AG04450 (cell line): ENCODE measurements around the gene MOB3A. TPM values are rescaled to one million over a fixed set of nuclear protein-coding genes. Genes with fewer than 3 reads are reported as not detected.

Experiments
- CTCF ChIA-PET: fragments of 300-600, 350-600 bp; formaldehyde crosslinking; extraction: SDS; loops from one replicate; lab custom pipeline; 2022; ENCODE audit warnings: antibody characterized with exemption, inconsistent platforms; lab: Charles Lee
- POLR2A ChIA-PET: fragments of 350-600 bp; formaldehyde crosslinking; extraction: SDS; loops from one replicate; lab custom pipeline; 2021; ENCODE audit warnings: antibody characterized with exemption, inconsistent platforms; lab: Yijun Ruan, JAX
- DNase-seq: peaks from one replicate; pipeline ENCODE4 v3.0.0-alpha.2; 2011; ENCODE audit warnings: low read depth, low spot score
- H3K27ac ChIP-seq: one replicate; pipeline ENCODE4 v1.5.1; 2012; ENCODE audit warnings: low read depth, low read length, control low read depth
- H3K27me3 ChIP-seq: one replicate; pipeline ENCODE4 v1.6.0; 2012; ENCODE audit warnings: low read length; ENCODE audit not compliant: control insufficient read depth, insufficient read depth
- H3K4me3 ChIP-seq: 2 replicates; pipeline ENCODE4 v1.5.1; 2011; ENCODE audit warnings: mild to moderate bottlenecking, low read depth, low read length, control low read depth
- H3K9me3 ChIP-seq: 2 replicates; pipeline ENCODE4 v1.5.1; 2012; ENCODE audit warnings: low read length; ENCODE audit not compliant: control insufficient read depth, insufficient read depth
- polyA plus RNA-seq: library from polyadenylated mRNA; depleted of rRNA; stranded (reverse); fragments of >200 nt; gene quantifications from 2 replicates; pipeline ENCODE4 v1.2.3, GENCODE V29; 2011
- TF ChIP-seq, protein P1 (sequence below): IDR thresholded peaks from 2 replicates; pipeline ENCODE4 v1.5.1; 2011; ENCODE audit warnings: low read depth, low read length, control low read depth, inconsistent platforms

The MOB3A gene
- polyA plus RNA-seq, 1 experiment: 20.5 TPM

DNA sequence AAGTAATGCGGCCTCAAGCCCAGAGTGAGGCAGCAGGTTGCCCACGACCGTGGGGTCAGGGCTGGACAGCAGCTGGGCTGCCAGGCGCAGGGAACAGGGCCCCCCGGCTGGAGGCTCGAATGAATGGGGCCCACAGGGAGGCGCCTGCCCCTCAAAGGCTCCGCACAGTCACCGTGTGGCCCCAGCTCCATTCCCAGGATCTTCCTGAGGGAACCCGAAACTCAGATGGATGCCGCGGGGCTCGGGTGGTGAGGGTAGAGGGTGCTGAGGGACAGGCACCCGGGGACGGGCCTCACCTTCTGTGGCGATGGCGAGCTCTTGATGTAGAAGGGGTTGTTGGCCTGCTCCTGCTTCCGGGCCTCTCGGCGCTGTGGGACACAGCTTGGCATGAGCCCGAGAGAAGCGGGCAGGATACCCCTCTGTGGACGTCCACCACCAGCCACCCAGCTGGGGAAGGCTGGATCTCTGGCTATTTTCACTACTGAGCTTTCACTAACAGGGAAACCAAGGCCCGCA lies 19.8 kb upstream of the MOB3A start:
- H3K9me3 ChIP-seq: no peaks in the 10 kb centered on the region; the same call in 1 of the 2 replicates
- TF ChIP-seq, protein P1, sequence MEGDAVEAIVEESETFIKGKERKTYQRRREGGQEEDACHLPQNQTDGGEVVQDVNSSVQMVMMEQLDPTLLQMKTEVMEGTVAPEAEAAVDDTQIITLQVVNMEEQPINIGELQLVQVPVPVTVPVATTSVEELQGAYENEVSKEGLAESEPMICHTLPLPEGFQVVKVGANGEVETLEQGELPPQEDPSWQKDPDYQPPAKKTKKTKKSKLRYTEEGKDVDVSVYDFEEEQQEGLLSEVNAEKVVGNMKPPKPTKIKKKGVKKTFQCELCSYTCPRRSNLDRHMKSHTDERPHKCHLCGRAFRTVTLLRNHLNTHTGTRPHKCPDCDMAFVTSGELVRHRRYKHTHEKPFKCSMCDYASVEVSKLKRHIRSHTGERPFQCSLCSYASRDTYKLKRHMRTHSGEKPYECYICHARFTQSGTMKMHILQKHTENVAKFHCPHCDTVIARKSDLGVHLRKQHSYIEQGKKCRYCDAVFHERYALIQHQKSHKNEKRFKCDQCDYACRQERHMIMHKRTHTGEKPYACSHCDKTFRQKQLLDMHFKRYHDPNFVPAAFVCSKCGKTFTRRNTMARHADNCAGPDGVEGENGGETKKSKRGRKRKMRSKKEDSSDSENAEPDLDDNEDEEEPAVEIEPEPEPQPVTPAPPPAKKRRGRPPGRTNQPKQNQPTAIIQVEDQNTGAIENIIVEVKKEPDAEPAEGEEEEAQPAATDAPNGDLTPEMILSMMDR: no peak
- H3K4me3 ChIP-seq: no peak overlapping the region
- H3K27ac ChIP-seq: no peak overlapping the region
- no peak for DNase-seq
- POLR2A ChIA-PET: no interaction called here
- no peaks in the 10 kb centered on the region for H3K27me3 ChIP-seq
- CTCF ChIA-PET: no interaction called here

DNA sequence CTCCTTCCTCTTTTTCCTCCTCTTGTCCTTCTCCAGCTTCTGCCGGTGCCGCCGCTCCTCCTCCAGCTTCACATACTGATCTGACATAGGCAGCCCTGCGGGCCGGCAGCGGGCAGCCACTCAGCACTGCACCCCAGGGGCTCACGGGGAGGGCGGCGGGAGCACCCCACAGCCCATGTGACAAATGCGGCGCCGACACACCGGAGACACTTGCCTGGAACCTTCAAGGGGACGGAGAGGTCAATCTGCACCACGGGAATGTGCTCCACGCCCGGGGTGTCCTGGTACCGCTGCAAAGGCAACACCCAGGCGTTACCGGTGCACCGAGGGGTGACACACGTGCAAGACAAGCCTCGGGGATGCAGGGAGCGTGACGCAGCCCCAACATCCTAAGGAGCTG lies 19.2 kb upstream of the MOB3A start:
- Histone ChIP-seq H3K9me3 (no peaks in the 10 kb centered on the region; the same call in 1 of the 2 replicates), H3K27ac (no peak overlapping the region), H3K4me3 (no peak overlapping the region), H3K27me3 (no peaks in the 10 kb centered on the region)
- TF ChIP-seq, protein P1: no peak
- ChIA-PET POLR2A (no interaction called here), CTCF (interaction anchor here (0.6 kb wide), 1 partner anchor 569 kb away, joined by 3 read pairs; no protein-coding TSS in a partner anchor)
- DNase-seq: no peak

GRCh38 chr19:2114821-2115220 lies 18.7 kb upstream of the MOB3A start:
- ChIA-PET POLR2A (no interaction called here), CTCF (no interaction called here)
- no peak overlapping the region for H3K4me3 ChIP-seq
- H3K27me3 ChIP-seq: no peaks in the 10 kb centered on the region
- H3K9me3 ChIP-seq: no peaks in the 10 kb centered on the region; the same call in 1 of the 2 replicates
- H3K27ac ChIP-seq: no peak overlapping the region
- no peak for DNase-seq
- TF ChIP-seq, protein P1: no peak

GRCh38 chr19:2114218-2114617 lies 18.1 kb upstream of the MOB3A start:
- DNase-seq: no peak
- H3K27ac ChIP-seq: no peak overlapping the region
- no peak overlapping the region for H3K4me3 ChIP-seq
- POLR2A ChIA-PET: no interaction called here
- H3K27me3 ChIP-seq: no peaks in the 10 kb centered on the region
- TF ChIP-seq, protein P1: no peak
- CTCF ChIA-PET: no interaction called here
- H3K9me3 ChIP-seq: no peaks in the 10 kb centered on the region; the same call in 1 of the 2 replicates

DNA sequence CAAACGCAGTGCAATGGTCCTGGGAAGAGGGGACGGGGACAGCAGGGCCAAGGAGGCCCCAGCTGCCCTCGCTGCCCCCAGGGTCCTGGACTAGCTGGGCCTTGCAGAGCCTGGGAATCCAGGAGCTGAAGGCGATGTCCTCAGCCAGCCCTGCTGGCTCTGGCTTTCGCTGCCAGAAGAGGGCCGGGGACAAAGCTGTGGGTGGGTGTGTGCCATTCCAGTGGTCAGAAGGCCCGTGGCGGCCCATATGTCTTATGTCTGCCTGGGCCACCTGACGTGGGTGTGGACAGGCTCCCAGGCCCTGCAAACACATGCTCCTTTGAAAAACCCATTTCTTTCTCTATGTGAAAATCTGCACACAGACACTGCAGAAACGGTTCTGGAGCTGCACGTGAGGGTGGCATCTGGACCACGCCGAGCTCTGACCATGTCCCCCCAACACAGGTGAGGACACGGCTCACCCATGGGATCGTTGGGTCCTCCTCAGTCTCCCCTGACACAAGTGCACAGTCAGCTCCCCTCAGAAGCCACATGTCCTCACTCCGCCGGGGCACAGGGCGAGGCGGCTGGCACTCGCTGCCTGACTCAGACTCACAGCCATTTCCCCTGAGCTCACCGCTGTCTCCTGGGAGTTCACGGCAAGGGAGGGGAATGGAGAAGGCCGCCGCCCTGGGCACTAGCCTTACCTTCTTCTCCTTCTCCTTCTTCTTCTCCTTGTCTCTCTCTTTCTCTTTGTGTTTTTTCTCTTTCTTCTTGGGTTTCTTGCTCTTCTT lies 17.5 kb upstream of the MOB3A start:
- ChIA-PET CTCF (interaction anchor here (0.6 kb wide), 1 partner anchor 42 kb away, joined by 4 read pairs; no protein-coding TSS in a partner anchor), POLR2A (interaction anchor here (1.3 kb wide), 1 partner anchor 10 kb away, joined by 4 read pairs; no protein-coding TSS in a partner anchor)
- Histone ChIP-seq H3K27me3 (no peaks in the 10 kb centered on the region), H3K4me3 (no peak overlapping the region), H3K27ac (no peak overlapping the region), H3K9me3 (no peaks in the 10 kb centered on the region; the same call in 1 of the 2 replicates)
- no peak for DNase-seq
- TF ChIP-seq, protein P1: no peak
